Stimulated activated naive CD8-positive, alpha-beta T cell treated with anti-CD3 and anti-CD28 coated beads, Interleukin-15, Interleukin-2, amounts not matched to agents 100 ng/mL and 50 ng/mL, for 24 hours (primary cell): Measurements from ENCODE around the gene FIZ1.
A peak's percentile ranks its signal among the peaks of the same experiment; 100 is the strongest.

Experiments used
- H3K27ac Mint-ChIP-seq: one replicate; pipeline ENCODE4 v1.8.0; 2021; ENCODE audit warnings: mild to moderate bottlenecking, mixed read lengths
- H3K27me3 Mint-ChIP-seq: one replicate; pipeline ENCODE4 v1.8.0; 2021; ENCODE audit warnings: mixed read lengths
- H3K36me3 Mint-ChIP-seq: one replicate; pipeline ENCODE4 v1.8.0; 2021; ENCODE audit warnings: low read depth, mixed read lengths
- H3K4me1 Mint-ChIP-seq: one replicate; pipeline ENCODE4 v1.8.0; 2021; ENCODE audit warnings: low read depth, mixed read lengths
- H3K4me3 Mint-ChIP-seq: one replicate; pipeline ENCODE4 v1.8.0; 2021; ENCODE audit warnings: mild to moderate bottlenecking, mixed read lengths
- H3K9me3 Mint-ChIP-seq: one replicate; pipeline ENCODE4 v1.8.0; 2021; ENCODE audit warnings: mixed read lengths

FIZ1 gene, protein sequence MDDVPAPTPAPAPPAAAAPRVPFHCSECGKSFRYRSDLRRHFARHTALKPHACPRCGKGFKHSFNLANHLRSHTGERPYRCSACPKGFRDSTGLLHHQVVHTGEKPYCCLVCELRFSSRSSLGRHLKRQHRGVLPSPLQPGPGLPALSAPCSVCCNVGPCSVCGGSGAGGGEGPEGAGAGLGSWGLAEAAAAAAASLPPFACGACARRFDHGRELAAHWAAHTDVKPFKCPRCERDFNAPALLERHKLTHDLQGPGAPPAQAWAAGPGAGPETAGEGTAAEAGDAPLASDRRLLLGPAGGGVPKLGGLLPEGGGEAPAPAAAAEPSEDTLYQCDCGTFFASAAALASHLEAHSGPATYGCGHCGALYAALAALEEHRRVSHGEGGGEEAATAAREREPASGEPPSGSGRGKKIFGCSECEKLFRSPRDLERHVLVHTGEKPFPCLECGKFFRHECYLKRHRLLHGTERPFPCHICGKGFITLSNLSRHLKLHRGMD

DNA sequence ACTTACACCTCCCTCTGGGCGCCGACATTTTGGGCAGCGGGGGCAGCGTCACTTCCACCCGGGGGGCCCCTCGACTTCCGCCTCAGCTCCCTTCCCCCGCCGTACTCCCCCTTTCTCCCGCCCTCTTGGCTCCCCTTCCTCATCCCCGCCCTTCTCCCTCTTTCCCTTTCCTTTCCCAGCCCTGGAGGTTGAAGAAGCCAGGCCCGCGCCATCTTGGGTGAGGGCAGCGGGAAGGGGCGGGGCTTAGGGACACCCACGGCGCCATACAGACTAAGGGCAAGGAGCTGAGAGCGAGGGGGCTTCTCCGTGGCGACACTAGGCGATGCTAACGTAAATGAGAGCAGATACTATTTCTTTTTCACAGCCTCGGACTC is at the start of gene FIZ1:
Gene FIZ1, minus strand, starts transcription at position 50 of the 374 bp plus-strand sequence. CDS start 1,652 bp downstream, outside the sequence.
- peaks cover 41% of the 10 kb centered on the region for H3K36me3 Mint-ChIP-seq
- peak within 1 kb of the TSS; percentile 95 for H3K4me3 Mint-ChIP-seq
- H3K27ac Mint-ChIP-seq = peak within 1 kb of the TSS; percentile 98
- H3K27me3 Mint-ChIP-seq = no peaks in the 10 kb centered on the region
- peaks cover 33% of the 10 kb centered on the region for H3K4me1 Mint-ChIP-seq
- H3K9me3 Mint-ChIP-seq = no peaks in the 10 kb centered on the region

DNA sequence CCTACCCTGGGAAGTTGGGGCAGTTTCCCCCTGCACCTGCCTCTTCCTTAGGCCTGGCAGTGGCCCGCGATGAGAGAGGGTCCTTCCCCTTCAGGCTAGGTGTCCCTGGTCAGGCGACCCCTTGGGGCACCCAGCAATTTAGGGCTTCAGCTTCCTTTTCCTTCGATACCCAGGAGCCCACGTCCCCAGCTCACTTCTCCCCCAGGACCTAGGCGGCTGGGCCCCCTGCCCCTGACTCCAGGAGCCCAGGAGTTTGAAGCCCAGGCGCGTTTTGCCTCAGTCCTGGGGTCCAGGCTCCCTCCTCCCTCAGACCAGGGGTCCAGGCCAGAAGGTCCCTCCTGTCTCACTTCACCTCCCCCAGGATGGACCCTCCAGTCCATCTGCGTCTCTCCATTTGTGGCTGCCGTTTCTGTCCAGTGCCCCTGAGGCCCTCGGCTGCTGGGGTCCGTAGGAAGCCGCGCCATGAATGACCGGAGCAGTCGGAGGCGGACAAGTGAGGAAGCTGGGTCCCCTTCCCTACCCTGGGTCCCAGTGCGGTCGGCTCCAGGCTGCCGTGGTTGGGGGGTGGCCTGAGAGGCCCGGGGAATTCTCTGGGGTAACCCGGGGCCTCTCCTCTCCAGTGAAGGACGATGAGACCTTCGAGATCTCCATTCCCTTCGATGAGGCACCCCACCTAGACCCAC is 49.4 kb upstream of the FIZ1 start:
- Mint-ChIP-seq H3K4me3 (peak overlapping the region; percentile 77), H3K36me3 (peaks cover 25% of the 10 kb centered on the region), H3K9me3 (no peaks in the 10 kb centered on the region), H3K4me1 (peaks cover 64% of the 10 kb centered on the region), H3K27me3 (no peaks in the 10 kb centered on the region), H3K27ac (peak overlapping the region; percentile 86)

DNA sequence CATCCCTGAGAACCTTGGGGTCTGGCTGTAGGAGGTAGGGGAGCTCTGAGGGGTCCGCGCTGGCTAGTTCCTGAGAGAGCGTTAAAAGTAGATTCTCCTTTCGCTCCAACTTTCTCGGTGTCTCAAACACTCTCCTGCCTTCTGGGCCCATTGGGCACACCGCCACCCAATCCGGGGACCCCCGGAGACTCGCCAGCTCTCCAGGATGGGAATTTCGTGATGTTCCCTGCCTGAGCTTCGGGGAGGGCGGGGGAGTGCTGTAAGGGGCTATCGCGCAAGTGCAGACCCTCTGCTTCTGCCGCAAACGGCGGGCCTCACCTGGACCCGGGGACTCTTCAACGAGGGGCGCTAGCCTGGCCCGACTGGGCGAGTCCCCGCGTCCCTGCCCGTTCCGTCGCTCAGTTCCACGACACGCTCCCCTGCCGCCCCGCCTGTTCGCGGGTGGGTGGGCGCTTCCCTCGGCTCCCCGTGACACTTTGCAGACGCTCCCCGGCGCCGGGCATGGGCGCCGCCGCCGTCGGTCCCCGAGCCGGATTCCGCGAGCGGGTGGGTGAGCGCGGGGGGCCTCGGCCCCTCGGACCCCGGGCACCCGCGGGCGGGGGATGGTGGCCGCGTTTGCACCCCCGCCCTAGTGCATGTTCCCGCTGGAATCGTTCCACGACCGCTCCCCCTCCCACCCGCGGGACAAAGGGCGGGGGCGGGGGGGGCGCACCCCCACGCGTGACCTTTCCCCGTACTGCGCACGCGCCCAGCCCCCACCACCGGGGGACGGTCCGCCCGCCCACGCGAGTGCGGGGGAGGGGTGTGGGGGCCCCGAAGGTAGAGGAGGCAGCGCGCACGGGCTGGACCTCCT is 48.6 kb upstream of the FIZ1 start, which contains the start of gene CCDC106:
Gene CCDC106, plus strand, starts transcription at position 481 of the 853 bp plus-strand sequence. CDS start 835 bp downstream, outside the sequence.
- peaks cover 29% of the 10 kb centered on the region for H3K36me3 Mint-ChIP-seq
- no peaks in the 10 kb centered on the region for H3K27me3 Mint-ChIP-seq
- peak within 1 kb of the TSS; percentile 86 for H3K27ac Mint-ChIP-seq
- no peaks in the 10 kb centered on the region for H3K9me3 Mint-ChIP-seq
- peak within 1 kb of the TSS; percentile 84 for H3K4me3 Mint-ChIP-seq
- H3K4me1 Mint-ChIP-seq = peaks cover 70% of the 10 kb centered on the region

DNA sequence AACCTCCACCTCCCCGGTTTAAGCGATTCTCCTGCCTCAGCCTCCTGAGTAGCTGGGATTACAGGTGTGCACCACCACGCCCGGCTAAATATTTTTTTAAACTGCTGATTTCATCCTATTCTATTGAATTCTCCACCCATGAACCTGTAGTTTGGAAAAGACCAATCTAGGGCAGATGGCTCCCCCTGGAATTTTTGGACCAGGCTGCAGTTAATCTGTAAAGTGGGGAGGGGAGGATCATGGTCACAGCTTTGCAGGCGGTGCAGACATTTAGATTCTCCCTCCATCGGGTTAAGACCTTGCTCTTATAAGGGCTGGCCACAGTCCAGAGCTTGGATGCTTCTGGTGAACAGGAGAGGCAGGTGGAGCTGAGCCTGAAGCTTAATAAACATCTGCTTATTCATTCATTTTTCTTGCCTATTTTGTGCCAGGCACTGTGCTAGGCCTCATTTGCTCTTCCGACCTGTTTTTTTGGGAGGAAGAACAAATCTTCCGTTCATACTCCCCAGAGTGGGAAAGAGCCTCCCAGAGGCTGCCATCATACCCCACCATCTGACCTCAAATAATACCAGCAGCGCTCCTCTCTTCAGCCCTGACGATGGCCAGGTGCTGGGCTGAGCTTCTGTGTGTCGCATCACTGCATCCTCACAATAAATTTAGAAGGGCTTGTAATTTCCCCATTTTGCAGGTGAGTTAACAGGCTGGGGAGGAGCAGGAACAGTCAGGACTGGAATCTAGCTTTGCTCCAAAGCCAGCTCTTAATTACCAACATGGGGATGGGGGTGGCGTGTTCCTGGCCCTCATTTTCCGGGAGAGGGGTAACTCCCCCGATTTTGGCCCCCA is 47.8 kb upstream of the FIZ1 start:
- peak overlapping the region; percentile 83 for H3K27ac Mint-ChIP-seq
- peaks cover 73% of the 10 kb centered on the region for H3K4me1 Mint-ChIP-seq
- H3K36me3 Mint-ChIP-seq = peaks cover 31% of the 10 kb centered on the region
- H3K27me3 Mint-ChIP-seq = no peaks in the 10 kb centered on the region
- peak overlapping the region; percentile 84 for H3K4me3 Mint-ChIP-seq
- H3K9me3 Mint-ChIP-seq = no peaks in the 10 kb centered on the region

DNA sequence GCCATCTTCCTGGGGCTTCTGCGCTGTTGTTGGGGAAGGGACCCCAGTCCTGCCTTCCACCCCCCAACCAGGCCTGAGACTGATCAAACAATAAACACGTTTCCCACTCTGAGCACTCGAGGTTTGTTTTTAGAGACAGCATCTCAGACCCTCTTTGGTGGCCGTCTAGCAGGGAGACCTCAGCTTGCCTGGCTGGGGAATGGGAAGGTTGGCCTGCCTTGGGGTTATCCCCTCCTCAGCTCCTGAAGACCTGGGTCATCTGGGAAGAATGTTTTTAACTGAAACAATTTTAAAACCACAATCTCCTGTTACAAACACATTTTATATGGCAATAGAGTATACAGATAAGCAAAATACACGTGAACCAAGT is 46.2 kb upstream of the FIZ1 start:
- no peaks in the 10 kb centered on the region for H3K9me3 Mint-ChIP-seq
- H3K36me3 Mint-ChIP-seq = peaks cover 39% of the 10 kb centered on the region
- no peaks in the 10 kb centered on the region for H3K27me3 Mint-ChIP-seq
- H3K27ac Mint-ChIP-seq = peak overlapping the region; percentile 67
- H3K4me3 Mint-ChIP-seq = peak overlapping the region; percentile 98
- peaks cover 72% of the 10 kb centered on the region for H3K4me1 Mint-ChIP-seq

DNA sequence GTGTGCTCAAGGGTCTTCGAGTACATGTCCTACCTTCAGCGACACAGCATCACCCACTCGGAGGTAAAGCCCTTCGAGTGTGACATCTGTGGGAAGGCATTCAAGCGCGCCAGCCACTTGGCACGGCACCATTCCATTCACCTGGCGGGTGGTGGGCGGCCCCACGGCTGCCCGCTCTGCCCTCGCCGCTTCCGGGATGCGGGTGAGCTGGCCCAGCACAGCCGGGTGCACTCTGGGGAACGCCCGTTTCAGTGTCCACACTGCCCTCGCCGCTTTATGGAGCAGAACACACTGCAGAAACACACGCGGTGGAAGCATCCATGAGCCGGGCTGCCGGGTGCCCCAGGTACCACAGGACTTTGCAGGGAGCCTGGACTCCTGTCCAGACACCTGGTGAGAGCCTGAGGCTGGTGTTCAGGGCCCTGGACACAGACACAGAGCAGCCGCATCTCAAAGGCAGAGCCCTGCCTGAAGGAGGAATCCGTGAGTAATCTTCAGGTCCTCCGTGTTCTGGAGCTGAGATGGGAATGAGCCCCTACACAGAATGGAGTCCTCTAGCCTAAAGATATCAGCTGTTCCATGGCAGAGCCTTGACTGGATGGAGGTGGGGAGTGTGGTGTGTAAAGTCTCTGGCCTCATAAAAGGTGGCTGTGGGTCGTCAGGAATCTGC is 45.7 kb upstream of the FIZ1 start:
- peaks cover 44% of the 10 kb centered on the region for H3K36me3 Mint-ChIP-seq
- H3K9me3 Mint-ChIP-seq = no peaks in the 10 kb centered on the region
- peak overlapping the region; percentile 98 for H3K4me3 Mint-ChIP-seq
- H3K4me1 Mint-ChIP-seq = peaks cover 72% of the 10 kb centered on the region
- no peaks in the 10 kb centered on the region for H3K27me3 Mint-ChIP-seq
- peak overlapping the region; percentile 95 for H3K27ac Mint-ChIP-seq

DNA sequence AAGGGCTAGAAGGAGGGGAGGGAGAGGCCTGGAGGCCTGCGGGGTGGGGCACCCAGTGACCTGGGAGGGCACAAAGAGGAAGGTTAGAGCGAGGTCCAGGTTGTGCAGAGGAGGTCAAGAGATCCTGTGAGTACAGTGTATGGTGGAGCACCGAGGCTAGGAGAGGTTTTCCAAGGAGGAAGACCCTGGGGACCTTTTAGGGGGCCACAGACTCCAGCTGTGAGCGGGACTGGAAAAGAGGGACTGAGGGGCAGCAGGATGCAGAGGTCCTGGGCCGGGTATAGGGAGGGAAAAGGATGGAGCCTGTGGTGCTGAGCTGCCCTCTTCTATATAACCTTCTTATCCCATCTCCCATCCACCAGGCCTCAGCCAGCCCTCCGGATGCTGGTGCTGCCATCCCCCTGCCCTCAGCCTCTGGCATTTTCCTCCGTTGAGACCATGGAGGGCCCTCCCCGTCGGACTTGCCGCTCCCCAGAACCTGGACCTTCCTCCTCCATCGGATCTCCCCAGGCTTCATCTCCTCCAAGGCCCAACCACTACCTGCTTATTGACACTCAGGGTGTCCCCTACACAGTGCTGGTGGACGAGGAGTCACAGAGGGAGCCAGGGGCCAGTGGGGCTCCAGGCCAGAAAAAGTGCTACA is 45.0 kb upstream of the FIZ1 start:
- Mint-ChIP-seq H3K27ac (peak overlapping the region; percentile 95), H3K36me3 (peaks cover 50% of the 10 kb centered on the region), H3K4me3 (peak overlapping the region; percentile 98), H3K9me3 (no peaks in the 10 kb centered on the region), H3K27me3 (no peaks in the 10 kb centered on the region), H3K4me1 (peaks cover 72% of the 10 kb centered on the region)

DNA sequence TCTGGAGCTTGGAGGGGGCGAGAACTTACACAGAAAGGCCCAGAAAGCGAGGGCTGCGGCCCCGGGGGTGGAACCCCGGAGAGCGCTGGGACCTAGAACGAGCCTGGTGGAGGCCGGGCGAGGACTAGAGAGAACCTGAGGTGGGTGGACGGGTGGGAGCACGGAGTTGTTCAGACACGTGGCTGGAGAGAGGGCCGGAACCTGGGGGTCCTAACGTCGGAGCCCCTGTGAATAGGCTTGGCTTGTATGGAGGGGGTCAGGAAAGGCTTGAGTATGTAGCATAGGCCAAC is 44.5 kb upstream of the FIZ1 start:
- no peaks in the 10 kb centered on the region for H3K27me3 Mint-ChIP-seq
- H3K27ac Mint-ChIP-seq = peak overlapping the region; percentile 95
- peaks cover 72% of the 10 kb centered on the region for H3K4me1 Mint-ChIP-seq
- peaks cover 55% of the 10 kb centered on the region for H3K36me3 Mint-ChIP-seq
- H3K9me3 Mint-ChIP-seq = no peaks in the 10 kb centered on the region
- H3K4me3 Mint-ChIP-seq = peak overlapping the region; percentile 98

DNA sequence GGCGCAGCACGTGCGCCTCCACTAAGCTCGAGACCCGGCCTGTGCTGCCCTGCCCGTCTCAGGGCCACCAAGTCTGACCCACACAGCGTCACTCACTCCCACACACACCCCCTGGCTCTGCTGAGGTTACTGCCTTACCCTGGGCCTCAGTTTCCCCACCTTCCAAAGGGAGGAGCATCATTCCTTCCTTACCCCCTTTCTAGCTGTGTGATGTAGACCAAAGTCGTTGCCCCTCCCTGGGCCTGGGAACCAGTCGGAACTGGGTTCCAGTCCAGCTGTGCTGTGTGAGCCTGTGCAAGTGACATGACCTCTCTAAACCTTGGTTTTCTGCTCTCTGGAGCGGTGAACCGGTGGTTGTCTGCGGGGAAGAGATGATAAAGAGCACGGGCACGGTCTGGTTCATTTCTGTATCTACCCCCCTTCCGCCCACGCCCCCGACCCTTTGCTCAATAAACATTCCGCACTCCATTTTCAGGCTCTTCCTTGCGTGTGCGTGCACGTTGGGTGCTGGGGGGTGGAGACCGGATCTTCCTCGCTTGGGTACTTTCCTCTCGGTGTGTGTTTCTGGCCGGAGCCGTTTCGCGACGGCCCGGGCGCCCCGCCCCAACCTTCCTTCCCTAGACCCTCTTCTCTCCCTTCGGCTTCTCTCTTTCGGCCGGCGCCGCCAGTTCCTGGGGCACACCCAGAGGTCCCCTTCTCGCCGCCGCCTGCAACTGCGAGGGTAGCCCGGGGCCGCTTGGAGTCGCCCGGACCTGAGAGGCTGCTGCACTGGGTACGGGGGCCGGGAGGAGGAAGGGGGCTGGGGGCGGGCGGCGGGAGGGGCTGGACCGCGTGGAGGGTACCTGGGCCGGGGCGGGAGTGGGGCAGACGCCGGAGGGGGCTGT is 43.9 kb upstream of the FIZ1 start, which contains the start of gene ZNF581:
Gene ZNF581, plus strand, starts transcription at position 647 of the 884 bp plus-strand sequence. CDS start 923 bp downstream, outside the sequence.
- H3K36me3 Mint-ChIP-seq = peaks cover 59% of the 10 kb centered on the region
- H3K9me3 Mint-ChIP-seq = no peaks in the 10 kb centered on the region
- peak within 1 kb of the TSS; percentile 98 for H3K27ac Mint-ChIP-seq
- no peaks in the 10 kb centered on the region for H3K27me3 Mint-ChIP-seq
- peaks cover 73% of the 10 kb centered on the region for H3K4me1 Mint-ChIP-seq
- H3K4me3 Mint-ChIP-seq = peak within 1 kb of the TSS; percentile 98

DNA sequence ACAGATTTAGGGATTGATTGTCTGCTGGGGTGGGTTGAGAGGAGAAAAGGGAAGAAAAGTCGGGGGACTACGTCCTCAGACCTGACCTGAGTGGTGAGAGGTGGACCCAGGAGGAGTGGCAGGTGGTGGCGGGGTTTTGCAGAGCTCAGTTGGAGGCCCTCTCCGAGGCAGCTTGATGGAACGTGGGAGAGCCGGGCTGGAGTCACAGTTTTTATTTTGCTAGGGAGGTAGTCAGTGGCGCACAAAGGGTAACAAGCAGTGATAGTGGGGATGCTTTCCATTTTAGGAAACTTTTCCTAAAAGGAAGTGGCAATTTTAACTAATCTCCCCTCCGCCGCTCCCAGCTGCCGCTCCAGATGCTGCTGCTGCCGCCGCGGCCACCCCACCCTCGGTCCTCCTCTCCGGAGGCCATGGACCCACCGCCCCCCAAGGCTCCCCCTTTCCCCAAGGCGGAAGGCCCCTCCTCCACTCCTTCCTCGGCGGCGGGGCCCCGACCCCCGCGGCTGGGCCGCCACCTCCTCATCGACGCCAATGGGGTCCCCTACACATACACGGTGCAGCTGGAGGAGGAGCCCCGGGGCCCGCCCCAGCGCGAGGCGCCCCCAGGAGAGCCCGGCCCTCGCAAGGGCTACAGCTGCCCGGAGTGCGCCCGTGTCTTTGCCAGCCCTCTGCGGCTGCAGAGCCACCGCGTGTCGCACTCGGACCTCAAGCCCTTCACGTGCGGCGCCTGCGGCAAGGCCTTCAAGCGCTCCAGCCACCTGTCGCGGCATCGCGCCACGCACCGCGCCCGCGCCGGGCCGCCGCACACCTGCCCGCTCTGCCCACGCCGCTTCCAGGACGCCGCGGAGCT is 43.1 kb upstream of the FIZ1 start:
- peaks cover 65% of the 10 kb centered on the region for H3K36me3 Mint-ChIP-seq
- no peaks in the 10 kb centered on the region for H3K9me3 Mint-ChIP-seq
- peaks cover 76% of the 10 kb centered on the region for H3K4me1 Mint-ChIP-seq
- peak overlapping the region; percentile 98 for H3K27ac Mint-ChIP-seq
- H3K4me3 Mint-ChIP-seq = peak overlapping the region; percentile 98
- H3K27me3 Mint-ChIP-seq = no peaks in the 10 kb centered on the region

DNA sequence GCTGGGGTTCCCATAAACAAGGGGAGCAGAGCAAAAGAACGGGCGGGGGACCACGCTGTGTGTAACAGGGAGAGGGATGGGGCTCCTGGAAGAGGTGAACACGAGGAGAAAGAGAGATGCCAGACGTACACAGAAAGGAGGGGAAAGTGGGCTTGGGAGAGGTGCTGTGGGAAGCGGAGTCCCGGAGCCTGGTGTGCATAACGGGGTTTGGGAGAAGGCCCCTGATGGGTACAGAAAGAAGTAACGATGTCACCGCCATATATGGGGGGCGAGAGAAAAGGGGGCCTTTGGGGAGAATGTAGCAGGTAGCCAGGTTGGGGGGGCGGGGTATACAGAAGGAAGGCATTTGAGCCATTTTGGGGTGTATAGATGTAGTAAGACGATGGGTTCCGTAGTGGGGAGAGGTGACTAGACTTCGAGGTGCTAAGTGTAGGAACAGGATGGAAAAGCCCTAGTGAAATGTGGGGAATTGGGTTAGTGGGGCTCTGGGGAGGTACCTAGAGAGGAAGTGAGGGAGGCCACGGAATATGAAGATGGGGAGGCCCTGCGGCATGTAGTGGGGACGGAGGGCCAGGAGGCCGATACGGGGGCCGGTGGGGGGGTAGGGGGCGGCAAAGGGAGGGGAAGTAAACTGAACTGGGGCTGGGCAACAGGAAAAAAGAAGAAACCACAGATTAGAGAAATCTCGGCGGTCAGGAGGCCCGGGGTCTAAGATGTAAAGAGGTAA is 42.3 kb upstream of the FIZ1 start:
- H3K4me1 Mint-ChIP-seq = peaks cover 77% of the 10 kb centered on the region
- peaks cover 58% of the 10 kb centered on the region for H3K36me3 Mint-ChIP-seq
- peak overlapping the region; percentile 98 for H3K4me3 Mint-ChIP-seq
- H3K27me3 Mint-ChIP-seq = no peaks in the 10 kb centered on the region
- H3K9me3 Mint-ChIP-seq = no peaks in the 10 kb centered on the region
- H3K27ac Mint-ChIP-seq = peak overlapping the region; percentile 98
